T-helper 9 cell (primary cell): ENCODE results near the gene TFF2.

Experiments used
- DNase-seq: peaks from one replicate; pipeline ENCODE4 v3.0.0-alpha.2; 2020

TFF2 gene

GRCh38 chr21:42384156-42384945 is 33.6 kb upstream of the TFF2 start:
- no peak for DNase-seq

GRCh38 chr21:42383331-42383730 is 32.5 kb upstream of the TFF2 start:
- DNase-seq, result no peak

- no peak for DNase-seq
Observed at GRCh38 chr21:42382915-42383314, 32.1 kb upstream of the TFF2 start.

- peak; percentile 26 for DNase-seq
Observed at GRCh38 chr21:42381347-42381984, 30.7 kb upstream of the TFF2 start.

GRCh38 chr21:42379426-42380215 is 28.8 kb upstream of the TFF2 start:
- no peak for DNase-seq

- DNase-seq, result no peak
Observed at GRCh38 chr21:42378418-42378817, 27.6 kb upstream of the TFF2 start.

- DNase-seq, result no peak
Observed at GRCh38 chr21:42377951-42378340, 27.2 kb upstream of the TFF2 start.

- DNase-seq, result no peak
Observed at GRCh38 chr21:42377211-42377950, 26.6 kb upstream of the TFF2 start.

- peak; percentile 55 for DNase-seq
Observed at GRCh38 chr21:42376338-42376982, 25.7 kb upstream of the TFF2 start.

GRCh38 chr21:42375966-42376337 is 25.2 kb upstream of the TFF2 start:
- no peak for DNase-seq

GRCh38 chr21:42375506-42375905 is 24.7 kb upstream of the TFF2 start:
- DNase-seq, result no peak

- DNase-seq, result no peak
Observed at GRCh38 chr21:42374864-42375499, 24.2 kb upstream of the TFF2 start.

GRCh38 chr21:42374457-42374856 is 23.7 kb upstream of the TFF2 start:
- no peak for DNase-seq

GRCh38 chr21:42373908-42374455 is 23.2 kb upstream of the TFF2 start:
- no peak for DNase-seq

- DNase-seq, result no peak
Observed at GRCh38 chr21:42373196-42373907, 22.6 kb upstream of the TFF2 start.

GRCh38 chr21:42370894-42371654 is 20.3 kb upstream of the TFF2 start:
- no peak for DNase-seq

GRCh38 chr21:42369821-42370220 is 19.0 kb upstream of the TFF2 start:
- DNase-seq, result no peak

GRCh38 chr21:42367367-42368165 is 16.8 kb upstream of the TFF2 start:
- DNase-seq, result no peak

- DNase-seq, result no peak
Observed at GRCh38 chr21:42366292-42367010, 15.7 kb upstream of the TFF2 start, which contains the start of gene TFF1. Gene TFF1 (minus strand): TSS chr21:42366535. CDS start chr21:42366495, 40 bp downstream.
